Measurements from ENCODE around the gene LYAR.
A peak's percentile ranks its signal among the peaks of the same experiment; 100 is the strongest.

LYAR gene

DNA sequence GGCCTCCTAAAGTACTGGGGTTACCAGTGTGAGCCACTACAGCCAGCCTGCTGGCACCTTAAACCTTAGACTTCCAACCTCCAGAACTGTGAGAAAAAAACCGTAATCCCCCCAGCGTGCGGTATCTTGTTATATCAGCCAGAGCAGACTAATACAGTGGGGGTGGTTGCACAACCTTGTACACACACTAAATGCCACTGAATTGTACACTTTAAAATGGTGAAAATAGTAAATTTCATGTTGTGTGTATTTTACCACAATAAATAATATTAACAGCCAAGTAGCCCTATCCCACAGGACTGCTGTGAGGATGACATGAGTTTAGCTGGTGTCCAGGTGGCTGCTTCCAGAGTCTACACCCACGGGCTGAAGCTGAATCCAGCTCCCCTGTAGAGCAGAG, 38.9 kb upstream of the LYAR start (continued):
- TF ChIP-seq, protein P1, sequence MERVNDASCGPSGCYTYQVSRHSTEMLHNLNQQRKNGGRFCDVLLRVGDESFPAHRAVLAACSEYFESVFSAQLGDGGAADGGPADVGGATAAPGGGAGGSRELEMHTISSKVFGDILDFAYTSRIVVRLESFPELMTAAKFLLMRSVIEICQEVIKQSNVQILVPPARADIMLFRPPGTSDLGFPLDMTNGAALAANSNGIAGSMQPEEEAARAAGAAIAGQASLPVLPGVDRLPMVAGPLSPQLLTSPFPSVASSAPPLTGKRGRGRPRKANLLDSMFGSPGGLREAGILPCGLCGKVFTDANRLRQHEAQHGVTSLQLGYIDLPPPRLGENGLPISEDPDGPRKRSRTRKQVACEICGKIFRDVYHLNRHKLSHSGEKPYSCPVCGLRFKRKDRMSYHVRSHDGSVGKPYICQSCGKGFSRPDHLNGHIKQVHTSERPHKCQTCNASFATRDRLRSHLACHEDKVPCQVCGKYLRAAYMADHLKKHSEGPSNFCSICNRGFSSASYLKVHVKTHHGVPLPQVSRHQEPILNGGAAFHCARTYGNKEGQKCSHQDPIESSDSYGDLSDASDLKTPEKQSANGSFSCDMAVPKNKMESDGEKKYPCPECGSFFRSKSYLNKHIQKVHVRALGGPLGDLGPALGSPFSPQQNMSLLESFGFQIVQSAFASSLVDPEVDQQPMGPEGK (CRISPR knock-in tag; IDR thresholded peaks at IDR 0.05; ENCODE audit: borderline replicate concordance), result no peak
- TF ChIP-seq CSDC2 (CRISPR knock-in tag; IDR thresholded peaks at IDR 0.05) (no peak), GLIS3 (CRISPR knock-in tag; IDR thresholded peaks at IDR 0.05) (no peak), RARB (CRISPR knock-in tag; IDR thresholded peaks at IDR 0.05) (no peak), ZFP3 (CRISPR knock-in tag; IDR thresholded peaks at IDR 0.05) (no peak), PPARA (CRISPR knock-in tag; IDR thresholded peaks at IDR 0.05; ENCODE audit: borderline replicate concordance) (no peak)
- TF ChIP-seq, protein P2, sequence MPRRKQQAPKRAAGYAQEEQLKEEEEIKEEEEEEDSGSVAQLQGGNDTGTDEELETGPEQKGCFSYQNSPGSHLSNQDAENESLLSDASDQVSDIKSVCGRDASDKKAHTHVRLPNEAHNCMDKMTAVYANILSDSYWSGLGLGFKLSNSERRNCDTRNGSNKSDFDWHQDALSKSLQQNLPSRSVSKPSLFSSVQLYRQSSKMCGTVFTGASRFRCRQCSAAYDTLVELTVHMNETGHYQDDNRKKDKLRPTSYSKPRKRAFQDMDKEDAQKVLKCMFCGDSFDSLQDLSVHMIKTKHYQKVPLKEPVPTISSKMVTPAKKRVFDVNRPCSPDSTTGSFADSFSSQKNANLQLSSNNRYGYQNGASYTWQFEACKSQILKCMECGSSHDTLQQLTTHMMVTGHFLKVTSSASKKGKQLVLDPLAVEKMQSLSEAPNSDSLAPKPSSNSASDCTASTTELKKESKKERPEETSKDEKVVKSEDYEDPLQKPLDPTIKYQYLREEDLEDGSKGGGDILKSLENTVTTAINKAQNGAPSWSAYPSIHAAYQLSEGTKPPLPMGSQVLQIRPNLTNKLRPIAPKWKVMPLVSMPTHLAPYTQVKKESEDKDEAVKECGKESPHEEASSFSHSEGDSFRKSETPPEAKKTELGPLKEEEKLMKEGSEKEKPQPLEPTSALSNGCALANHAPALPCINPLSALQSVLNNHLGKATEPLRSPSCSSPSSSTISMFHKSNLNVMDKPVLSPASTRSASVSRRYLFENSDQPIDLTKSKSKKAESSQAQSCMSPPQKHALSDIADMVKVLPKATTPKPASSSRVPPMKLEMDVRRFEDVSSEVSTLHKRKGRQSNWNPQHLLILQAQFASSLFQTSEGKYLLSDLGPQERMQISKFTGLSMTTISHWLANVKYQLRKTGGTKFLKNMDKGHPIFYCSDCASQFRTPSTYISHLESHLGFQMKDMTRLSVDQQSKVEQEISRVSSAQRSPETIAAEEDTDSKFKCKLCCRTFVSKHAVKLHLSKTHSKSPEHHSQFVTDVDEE (CRISPR knock-in tag; IDR thresholded peaks at IDR 0.05), result no peak
- TF ChIP-seq, protein P3, sequence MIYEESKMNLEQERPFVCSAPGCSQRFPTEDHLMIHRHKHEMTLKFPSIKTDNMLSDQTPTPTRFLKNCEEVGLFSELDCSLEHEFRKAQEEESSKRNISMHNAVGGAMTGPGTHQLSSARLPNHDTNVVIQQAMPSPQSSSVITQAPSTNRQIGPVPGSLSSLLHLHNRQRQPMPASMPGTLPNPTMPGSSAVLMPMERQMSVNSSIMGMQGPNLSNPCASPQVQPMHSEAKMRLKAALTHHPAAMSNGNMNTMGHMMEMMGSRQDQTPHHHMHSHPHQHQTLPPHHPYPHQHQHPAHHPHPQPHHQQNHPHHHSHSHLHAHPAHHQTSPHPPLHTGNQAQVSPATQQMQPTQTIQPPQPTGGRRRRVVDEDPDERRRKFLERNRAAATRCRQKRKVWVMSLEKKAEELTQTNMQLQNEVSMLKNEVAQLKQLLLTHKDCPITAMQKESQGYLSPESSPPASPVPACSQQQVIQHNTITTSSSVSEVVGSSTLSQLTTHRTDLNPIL (CRISPR knock-in tag; IDR thresholded peaks at IDR 0.05; ENCODE audit: low read depth), result no peak

DNA sequence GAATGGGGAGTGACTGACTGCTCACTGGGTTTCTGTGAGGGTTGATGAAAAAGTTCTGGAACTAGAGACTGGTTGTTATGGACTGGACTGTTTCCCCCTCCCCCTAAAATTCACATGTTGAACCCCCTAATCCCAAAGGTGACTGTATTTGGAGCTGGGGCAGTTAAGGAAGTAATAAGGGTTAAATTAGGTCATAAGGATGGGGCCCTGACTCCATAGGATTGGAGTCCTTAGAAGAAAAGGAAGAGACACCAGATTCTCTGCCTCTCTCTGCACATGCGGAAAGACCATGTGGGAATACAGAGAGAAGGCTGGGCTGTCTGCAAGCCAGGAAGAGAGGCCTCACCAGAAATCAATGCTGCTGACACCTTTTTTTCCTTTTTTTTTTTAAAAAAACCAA, 38.3 kb upstream of the LYAR start:
- TF ChIP-seq ZNF8 (CRISPR knock-in tag; IDR thresholded peaks at IDR 0.05) (no peak), TCF4 (CRISPR knock-in tag; IDR thresholded peaks at IDR 0.05; ENCODE audit: borderline replicate concordance) (no peak), GLIS3 (CRISPR knock-in tag; IDR thresholded peaks at IDR 0.05) (no peak), ESRRG (CRISPR knock-in tag; IDR thresholded peaks at IDR 0.05) (no peak), SNAI2 (CRISPR knock-in tag; IDR thresholded peaks at IDR 0.05) (no peak), ZNF565 (CRISPR knock-in tag; conservative IDR thresholded peaks at IDR 0.05; ENCODE audit: low read depth) (no peak), ZFP3 (CRISPR knock-in tag; IDR thresholded peaks at IDR 0.05) (no peak)
- TF ChIP-seq, protein P4, sequence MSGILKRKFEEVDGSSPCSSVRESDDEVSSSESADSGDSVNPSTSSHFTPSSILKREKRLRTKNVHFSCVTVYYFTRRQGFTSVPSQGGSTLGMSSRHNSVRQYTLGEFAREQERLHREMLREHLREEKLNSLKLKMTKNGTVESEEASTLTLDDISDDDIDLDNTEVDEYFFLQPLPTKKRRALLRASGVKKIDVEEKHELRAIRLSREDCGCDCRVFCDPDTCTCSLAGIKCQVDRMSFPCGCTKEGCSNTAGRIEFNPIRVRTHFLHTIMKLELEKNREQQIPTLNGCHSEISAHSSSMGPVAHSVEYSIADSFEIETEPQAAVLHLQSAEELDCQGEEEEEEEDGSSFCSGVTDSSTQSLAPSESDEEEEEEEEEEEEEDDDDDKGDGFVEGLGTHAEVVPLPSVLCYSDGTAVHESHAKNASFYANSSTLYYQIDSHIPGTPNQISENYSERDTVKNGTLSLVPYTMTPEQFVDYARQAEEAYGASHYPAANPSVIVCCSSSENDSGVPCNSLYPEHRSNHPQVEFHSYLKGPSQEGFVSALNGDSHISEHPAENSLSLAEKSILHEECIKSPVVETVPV (CRISPR knock-in tag; IDR thresholded peaks at IDR 0.05), result no peak
- TF ChIP-seq, protein P5, sequence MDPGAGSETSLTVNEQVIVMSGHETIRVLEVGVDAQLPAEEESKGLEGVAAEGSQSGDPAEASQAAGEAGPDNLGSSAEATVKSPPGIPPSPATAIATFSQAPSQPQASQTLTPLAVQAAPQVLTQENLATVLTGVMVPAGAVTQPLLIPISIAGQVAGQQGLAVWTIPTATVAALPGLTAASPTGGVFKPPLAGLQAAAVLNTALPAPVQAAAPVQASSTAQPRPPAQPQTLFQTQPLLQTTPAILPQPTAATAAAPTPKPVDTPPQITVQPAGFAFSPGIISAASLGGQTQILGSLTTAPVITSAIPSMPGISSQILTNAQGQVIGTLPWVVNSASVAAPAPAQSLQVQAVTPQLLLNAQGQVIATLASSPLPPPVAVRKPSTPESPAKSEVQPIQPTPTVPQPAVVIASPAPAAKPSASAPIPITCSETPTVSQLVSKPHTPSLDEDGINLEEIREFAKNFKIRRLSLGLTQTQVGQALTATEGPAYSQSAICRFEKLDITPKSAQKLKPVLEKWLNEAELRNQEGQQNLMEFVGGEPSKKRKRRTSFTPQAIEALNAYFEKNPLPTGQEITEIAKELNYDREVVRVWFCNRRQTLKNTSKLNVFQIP (CRISPR knock-in tag; IDR thresholded peaks at IDR 0.05; ENCODE audit: borderline replicate concordance, low read depth), result no peak
- ATAC-seq, result no peak

DNA sequence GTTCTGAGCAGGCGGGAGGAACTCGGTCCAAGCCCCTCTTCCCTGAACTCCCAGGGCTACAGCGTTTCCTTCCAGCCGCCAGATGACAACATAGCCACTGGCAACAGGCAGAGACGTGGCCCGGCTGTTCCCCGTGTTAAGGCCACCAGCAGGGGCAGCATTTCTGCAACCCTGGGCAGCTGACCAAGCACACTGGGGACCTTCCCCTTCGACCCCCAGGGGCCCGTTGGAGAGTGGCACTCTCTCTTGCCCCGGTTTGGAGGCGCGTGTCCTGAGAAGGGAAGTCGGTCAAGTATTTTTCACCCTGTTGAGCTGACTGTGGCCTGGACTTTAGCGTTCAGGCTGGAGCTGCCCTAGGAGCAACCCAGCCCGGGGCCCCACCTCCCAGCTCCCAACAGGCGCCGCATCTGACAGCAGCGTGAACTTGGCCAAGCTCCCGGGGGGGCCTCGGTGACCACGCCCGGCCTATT, 37.7 kb upstream of the LYAR start:
- ATAC-seq, result peak; percentile 51; the same call in 2 of the 3 replicates
- TF ChIP-seq ISL1 (CRISPR knock-in tag; IDR thresholded peaks at IDR 0.05) (no peak), ZC3H10 (CRISPR knock-in tag; IDR thresholded peaks at IDR 0.05) (no peak), ESRRG (CRISPR knock-in tag; IDR thresholded peaks at IDR 0.05) (no peak), ZFP30 (CRISPR knock-in tag; IDR thresholded peaks at IDR 0.05) (no peak), RARB (CRISPR knock-in tag; IDR thresholded peaks at IDR 0.05) (no peak), SNAI2 (CRISPR knock-in tag; IDR thresholded peaks at IDR 0.05) (no peak)
- TF ChIP-seq, protein P4 (CRISPR knock-in tag; IDR thresholded peaks at IDR 0.05), result no peak
- TF ChIP-seq, protein P3 (CRISPR knock-in tag; IDR thresholded peaks at IDR 0.05; ENCODE audit: low read depth), result no peak
